H9 (cell line): ENCODE data around the gene UNC79. TPM values are rescaled to one million over a fixed set of nuclear protein-coding genes. Genes with fewer than 3 reads are reported as not detected.

ENCODE experiments used
- DNase-seq: peaks from one replicate; pipeline ENCODE4 v3.0.0-alpha.2; 2017
- H2AFZ ChIP-seq: one replicate; pipeline ENCODE4 v1.6.1; 2013; ENCODE audit warnings: mild to moderate bottlenecking, low read length, control low read depth, moderate library complexity
- H2AK5ac ChIP-seq: 2 replicates; pipeline ENCODE4 v1.6.1; 2013; ENCODE audit warnings: low read length, control low read depth, mixed read lengths; ENCODE audit not compliant: insufficient read length
- H2BK120ac ChIP-seq: one replicate; pipeline ENCODE4 v1.6.1; 2013; ENCODE audit warnings: low read depth, mild to moderate bottlenecking, low read length, control low read depth, inconsistent platforms; ENCODE audit not compliant: poor library complexity, severe bottlenecking
- H2BK12ac ChIP-seq: 2 replicates; pipeline ENCODE4 v1.6.1; 2013; ENCODE audit warnings: low read length, control low read depth, mixed read lengths, low read depth; ENCODE audit not compliant: insufficient read length
- H2BK15ac ChIP-seq: 2 replicates; pipeline ENCODE4 v1.6.1; 2013; ENCODE audit warnings: low read depth, low read length, control low read depth
- H2BK20ac ChIP-seq: one replicate; pipeline ENCODE4 v1.6.1; 2013; ENCODE audit warnings: low read depth, mild to moderate bottlenecking, low read length, control low read depth, inconsistent platforms; ENCODE audit not compliant: poor library complexity, severe bottlenecking
- H2BK5ac ChIP-seq: 2 replicates; pipeline ENCODE4 v1.6.1; 2013; ENCODE audit warnings: low read length, control low read depth, mixed read lengths; ENCODE audit not compliant: insufficient read length
- H3K14ac ChIP-seq: 2 replicates; pipeline ENCODE4 v1.6.1; 2013; ENCODE audit warnings: low read length, control low read depth; ENCODE audit not compliant: insufficient read depth
- H3K18ac ChIP-seq: 2 replicates; pipeline ENCODE4 v1.6.1; 2013; ENCODE audit warnings: low read depth, mild to moderate bottlenecking, mixed read lengths, low read length, control low read depth; ENCODE audit not compliant: insufficient read length
- H3K23ac ChIP-seq: 2 replicates; pipeline ENCODE4 v1.6.1; 2013; ENCODE audit warnings: low read length, control low read depth, mixed read lengths, low read depth; ENCODE audit not compliant: insufficient read length
- H3K23me2 ChIP-seq: 2 replicates; pipeline ENCODE4 v1.6.1; 2013; ENCODE audit warnings: low read depth, mild to moderate bottlenecking, mixed read lengths, low read length, control low read depth; ENCODE audit not compliant: insufficient read length, poor library complexity, severe bottlenecking
- H3K27ac ChIP-seq: 2 replicates; pipeline ENCODE4 v1.5.1; 2013; ENCODE audit warnings: low read length, control low read depth, mixed read lengths, low read depth; ENCODE audit not compliant: insufficient read length
- H3K27me3 ChIP-seq: 2 replicates; pipeline ENCODE4 v1.6.1; 2013; ENCODE audit warnings: low read length, control low read depth, inconsistent platforms; ENCODE audit not compliant: insufficient read depth
- H3K4ac ChIP-seq: 2 replicates; pipeline ENCODE4 v1.6.1; 2013; ENCODE audit warnings: low read depth, mild to moderate bottlenecking, control low read depth, inconsistent platforms, low read length, moderate library complexity
- H3K4me1 ChIP-seq: 2 replicates; pipeline ENCODE4 v1.6.1; 2013; ENCODE audit warnings: low read length, control low read depth, inconsistent platforms; ENCODE audit not compliant: insufficient read depth
- H3K4me2 ChIP-seq: 2 replicates; pipeline ENCODE4 v1.6.1; 2013; ENCODE audit warnings: low read length, control low read depth, mixed read lengths; ENCODE audit not compliant: insufficient read length, insufficient read depth
- H3K56ac ChIP-seq: 2 replicates; pipeline ENCODE4 v1.6.1; 2013; ENCODE audit warnings: low read depth, mild to moderate bottlenecking, mixed read lengths, low read length, control low read depth; ENCODE audit not compliant: insufficient read length
- H3K79me1 ChIP-seq: 2 replicates; pipeline ENCODE4 v1.6.1; 2013; ENCODE audit warnings: low read depth, mild to moderate bottlenecking, moderate library complexity, low read length, control low read depth, inconsistent platforms; ENCODE audit not compliant: insufficient read depth, poor library complexity, severe bottlenecking
- H3K79me2 ChIP-seq: 2 replicates; pipeline ENCODE4 v1.6.1; 2013; ENCODE audit warnings: low read length, control low read depth, inconsistent platforms; ENCODE audit not compliant: insufficient read depth
- H3K9ac ChIP-seq: 2 replicates; pipeline ENCODE4 v1.6.1; 2013; ENCODE audit warnings: low read length, control low read depth, mixed read lengths; ENCODE audit not compliant: insufficient read length; ENCODE audit errors: extremely low read depth
- H3K9me3 ChIP-seq: one replicate; pipeline ENCODE4 v1.6.1; 2013; ENCODE audit warnings: low read depth, low read length, inconsistent platforms; ENCODE audit not compliant: control insufficient read depth
- H3T11ph ChIP-seq: one replicate; pipeline ENCODE4 v1.6.1; 2013; ENCODE audit warnings: mild to moderate bottlenecking, low read length, control low read depth, inconsistent platforms
- H4K20me1 ChIP-seq: one replicate; pipeline ENCODE4 v1.6.1; 2013; ENCODE audit not compliant: control insufficient read depth, insufficient read length, insufficient read depth
- H4K5ac ChIP-seq: 2 replicates; pipeline ENCODE4 v1.6.1; 2013; ENCODE audit warnings: low read depth, mild to moderate bottlenecking, mixed read lengths, low read length, control low read depth; ENCODE audit not compliant: insufficient read length
- H4K8ac ChIP-seq: replicated peaks from 2 replicates; pipeline ENCODE4 v1.6.1; 2013; ENCODE audit warnings: low read length, control low read depth, mixed read lengths, low read depth; ENCODE audit not compliant: insufficient read length
- H4K91ac ChIP-seq: 2 replicates; pipeline ENCODE4 v1.6.1; 2013; ENCODE audit warnings: low read depth, mild to moderate bottlenecking, moderate library complexity, mixed read lengths, low read length, control low read depth; ENCODE audit not compliant: insufficient read length
- H3K27ac Mint-ChIP-seq, 3 experiments: 2 replicates in 2 of 3; 3 replicates in 1 of 3; pipeline ENCODE4 v1.8.0; 2020 to 2021; ENCODE audit warnings: mixed read lengths in 3 of 3, mild to moderate bottlenecking in 1 of 3, moderate library complexity in 1 of 3
- H3K27me3 Mint-ChIP-seq: 2 replicates; pipeline ENCODE4 v1.8.0; 2021; ENCODE audit warnings: low read depth, mild to moderate bottlenecking, moderate library complexity, mixed read lengths
- H3K36me3 Mint-ChIP-seq, 3 experiments: 2 replicates in 2 of 3; 3 replicates in 1 of 3; pipeline ENCODE4 v1.8.0; 2020 to 2021; ENCODE audit warnings: low read depth in 3 of 3, mixed read lengths in 3 of 3; ENCODE audit not compliant: insufficient read depth in 1 of 3
- H3K4me1 Mint-ChIP-seq, 2 experiments: 2 replicates each; pipeline ENCODE4 v1.8.0; 2020; ENCODE audit warnings: mixed read lengths in 2 of 2
- H3K4me3 Mint-ChIP-seq, 2 experiments: 2 replicates in 1 of 2; 3 replicates in 1 of 2; pipeline ENCODE4 v1.8.0; 2020 to 2021; ENCODE audit warnings: mild to moderate bottlenecking in 2 of 2, mixed read lengths in 2 of 2, moderate library complexity in 1 of 2
- H3K9me3 Mint-ChIP-seq, 2 experiments: 2 replicates in 1 of 2; 3 replicates in 1 of 2; pipeline ENCODE4 v1.8.0; 2020; ENCODE audit warnings: mild to moderate bottlenecking in 2 of 2, mixed read lengths in 2 of 2, moderate library complexity in 1 of 2
- whole genome bisulfite sequencing: extraction: QIAGEN DNeasy Blood & Tissue Kit; methylation state at CpG from one replicate; pipeline ENCODE4 v1.1.7; 2013; ENCODE audit warnings: missing lambda C conversion rate, low lambda C conversion rate, mixed read lengths; ENCODE audit not compliant: insufficient read length; ENCODE audit errors: extremely low coverage; 5-methylcytosine and 5-hydroxymethylcytosine counted together
- total RNA-seq: library from RNA; stranded (reverse); gene quantifications from 2 replicates; pipeline ENCODE4 v1.2.1, GENCODE V29; 2021
- TF ChIP-seq, protein P1 (sequence below): fragments of 200-600 bp; sonication (generic); conservative IDR thresholded peaks from 3 replicates; pipeline ENCODE4 v1.8.0; 2021; ENCODE audit warnings: antibody characterized with exemption, mild to moderate bottlenecking

UNC79 gene
- total RNA-seq, 1 experiment from 2014 or later = 3.0 TPM

GRCh38 chr14:93705513-93706156 is 274.9 kb downstream of the UNC79 start:
- no peak overlapping the region for H3K14ac ChIP-seq
- DNase-seq = no peak
- H4K8ac ChIP-seq = no peak overlapping the region
- no peak overlapping the region for H4K91ac ChIP-seq
- H3K18ac ChIP-seq = no peak overlapping the region
- no peak overlapping the region for H2AFZ ChIP-seq
- no peak overlapping the region for H3K4me3 Mint-ChIP-seq
- no peak overlapping the region for H2BK15ac ChIP-seq
- H3K4me2 ChIP-seq = no peak overlapping the region
- H3K23ac ChIP-seq = no peak overlapping the region
- H3K27ac ChIP-seq = no peak overlapping the region
- no peak overlapping the region for H3K9ac ChIP-seq
- no peaks in the 10 kb centered on the region; a peak in 1 of 7 replicates for H3K36me3 Mint-ChIP-seq
- no peaks in the 10 kb centered on the region for H3K9me3 Mint-ChIP-seq
- no peak overlapping the region for H2AK5ac ChIP-seq
- H3K4ac ChIP-seq = no peak overlapping the region
- no peak overlapping the region for H2BK120ac ChIP-seq
- no peak overlapping the region for H3T11ph ChIP-seq
- no peaks in the 10 kb centered on the region for H3K79me1 ChIP-seq
- no peak overlapping the region for H2BK12ac ChIP-seq
- H3K23me2 ChIP-seq = no peaks in the 10 kb centered on the region
- no peaks in the 10 kb centered on the region for H3K9me3 ChIP-seq
- no peaks in the 10 kb centered on the region for H3K79me2 ChIP-seq
- no peaks in the 10 kb centered on the region for H3K27me3 ChIP-seq
- H2BK5ac ChIP-seq = no peak overlapping the region
- H3K27ac Mint-ChIP-seq = no peak overlapping the region
- H4K5ac ChIP-seq = no peak overlapping the region
- no peaks in the 10 kb centered on the region for H3K4me1 ChIP-seq
- TF ChIP-seq, protein P1, sequence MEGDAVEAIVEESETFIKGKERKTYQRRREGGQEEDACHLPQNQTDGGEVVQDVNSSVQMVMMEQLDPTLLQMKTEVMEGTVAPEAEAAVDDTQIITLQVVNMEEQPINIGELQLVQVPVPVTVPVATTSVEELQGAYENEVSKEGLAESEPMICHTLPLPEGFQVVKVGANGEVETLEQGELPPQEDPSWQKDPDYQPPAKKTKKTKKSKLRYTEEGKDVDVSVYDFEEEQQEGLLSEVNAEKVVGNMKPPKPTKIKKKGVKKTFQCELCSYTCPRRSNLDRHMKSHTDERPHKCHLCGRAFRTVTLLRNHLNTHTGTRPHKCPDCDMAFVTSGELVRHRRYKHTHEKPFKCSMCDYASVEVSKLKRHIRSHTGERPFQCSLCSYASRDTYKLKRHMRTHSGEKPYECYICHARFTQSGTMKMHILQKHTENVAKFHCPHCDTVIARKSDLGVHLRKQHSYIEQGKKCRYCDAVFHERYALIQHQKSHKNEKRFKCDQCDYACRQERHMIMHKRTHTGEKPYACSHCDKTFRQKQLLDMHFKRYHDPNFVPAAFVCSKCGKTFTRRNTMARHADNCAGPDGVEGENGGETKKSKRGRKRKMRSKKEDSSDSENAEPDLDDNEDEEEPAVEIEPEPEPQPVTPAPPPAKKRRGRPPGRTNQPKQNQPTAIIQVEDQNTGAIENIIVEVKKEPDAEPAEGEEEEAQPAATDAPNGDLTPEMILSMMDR = no peak
- no peak overlapping the region for H2BK20ac ChIP-seq
- H3K27me3 Mint-ChIP-seq = no peaks in the 10 kb centered on the region
- no peak overlapping the region for H3K56ac ChIP-seq
- no CpG with 5 or more reads among the region's 15 CpGs for WGBS
- H3K4me1 Mint-ChIP-seq = peaks cover 6 to 7% of the 10 kb centered on the region in 2 experiments; a peak in 3 of 4 replicates
- no peaks in the 10 kb centered on the region for H4K20me1 ChIP-seq
